KMS-11 (cell line): ENCODE results near the gene FAAP100.

Experiments
- H2AFZ ChIP-seq: fragments of 200-600 bp; sonication (generic); 2 replicates; pipeline ENCODE4 v1.6.1; 2016; ENCODE audit warnings: antibody characterized with exemption, mixed run types, low read depth
- H3K27ac ChIP-seq: fragments of 200-600 bp; sonication (generic); 2 replicates; pipeline ENCODE4 v1.6.1; 2016; ENCODE audit warnings: mild to moderate bottlenecking, mixed run types
- H3K27me3 ChIP-seq: fragments of 200-600 bp; sonication (generic); 2 replicates; pipeline ENCODE4 v1.6.1; 2017; ENCODE audit warnings: mild to moderate bottlenecking, low read depth, mixed run types, moderate library complexity; ENCODE audit not compliant: insufficient read depth
- H3K36me3 ChIP-seq: fragments of 200-600 bp; sonication (generic); 2 replicates; pipeline ENCODE4 v1.6.1; 2017; ENCODE audit warnings: mild to moderate bottlenecking, mixed run types; ENCODE audit not compliant: insufficient read depth
- H3K4me1 ChIP-seq: fragments of 200-600 bp; sonication (generic); 2 replicates; pipeline ENCODE4 v1.6.1; 2016; ENCODE audit warnings: mild to moderate bottlenecking, low read depth, mixed run types; ENCODE audit not compliant: poor library complexity, severe bottlenecking
- H3K4me2 ChIP-seq: fragments of 200-600 bp; sonication (generic); 2 replicates; pipeline ENCODE4 v1.7.0; 2016; ENCODE audit warnings: mild to moderate bottlenecking, mixed run types
- H3K4me3 ChIP-seq: fragments of 200-600 bp; sonication (generic); IDR thresholded peaks from 2 replicates; pipeline ENCODE4 v1.6.1; 2017; ENCODE audit warnings: low read depth, low read length, mixed read lengths; ENCODE audit not compliant: insufficient read depth
- H3K79me2 ChIP-seq: fragments of 200-600 bp; sonication (generic); 2 replicates; pipeline ENCODE4 v1.6.1; 2016; ENCODE audit warnings: low read depth, mixed run types; ENCODE audit not compliant: insufficient read depth
- H3K9ac ChIP-seq: fragments of 200-600 bp; sonication (generic); 2 replicates; pipeline ENCODE4 v1.6.1; 2016; ENCODE audit warnings: mild to moderate bottlenecking, mixed run types
- H4K20me1 ChIP-seq: fragments of 200-600 bp; sonication (generic); 2 replicates; pipeline ENCODE4 v1.6.1; 2016; ENCODE audit warnings: mild to moderate bottlenecking, mixed run types; ENCODE audit not compliant: insufficient read depth
- TF ChIP-seq, protein P1 (sequence below): fragments of 200-600 bp; sonication (generic); conservative IDR thresholded peaks from 2 replicates; pipeline ENCODE4 v1.6.1; 2017; ENCODE audit warnings: low read depth, mild to moderate bottlenecking, antibody characterized with exemption, low read length, moderate library complexity, mixed read lengths

FAAP100 gene

DNA sequence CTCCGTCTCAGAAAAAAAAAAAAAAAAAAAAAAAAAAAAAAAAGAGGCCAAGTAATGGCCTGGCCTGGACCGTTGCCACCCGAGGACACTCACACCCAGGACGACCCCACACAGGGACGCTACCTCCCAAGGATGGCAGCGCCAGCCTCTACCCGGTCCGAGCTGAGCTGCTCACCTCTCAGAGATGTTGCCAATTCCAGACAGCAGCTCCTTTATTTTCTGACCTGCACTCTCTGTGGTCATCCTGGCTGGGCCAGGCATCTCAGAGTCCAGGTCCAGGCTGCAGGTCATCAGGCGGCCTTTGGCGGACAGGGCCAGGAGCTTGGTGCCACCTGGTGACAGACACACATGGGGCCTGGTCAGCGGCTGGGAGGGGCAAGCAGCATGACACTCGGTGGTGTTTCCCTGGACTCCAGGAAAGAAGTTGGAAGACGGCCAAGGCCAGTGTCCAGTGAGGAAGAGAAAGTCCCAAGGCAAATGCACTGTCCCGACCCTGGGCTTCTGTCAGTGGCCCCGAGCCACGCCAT, 3.1 kb downstream of the FAAP100 start:
- TF ChIP-seq, protein P1, sequence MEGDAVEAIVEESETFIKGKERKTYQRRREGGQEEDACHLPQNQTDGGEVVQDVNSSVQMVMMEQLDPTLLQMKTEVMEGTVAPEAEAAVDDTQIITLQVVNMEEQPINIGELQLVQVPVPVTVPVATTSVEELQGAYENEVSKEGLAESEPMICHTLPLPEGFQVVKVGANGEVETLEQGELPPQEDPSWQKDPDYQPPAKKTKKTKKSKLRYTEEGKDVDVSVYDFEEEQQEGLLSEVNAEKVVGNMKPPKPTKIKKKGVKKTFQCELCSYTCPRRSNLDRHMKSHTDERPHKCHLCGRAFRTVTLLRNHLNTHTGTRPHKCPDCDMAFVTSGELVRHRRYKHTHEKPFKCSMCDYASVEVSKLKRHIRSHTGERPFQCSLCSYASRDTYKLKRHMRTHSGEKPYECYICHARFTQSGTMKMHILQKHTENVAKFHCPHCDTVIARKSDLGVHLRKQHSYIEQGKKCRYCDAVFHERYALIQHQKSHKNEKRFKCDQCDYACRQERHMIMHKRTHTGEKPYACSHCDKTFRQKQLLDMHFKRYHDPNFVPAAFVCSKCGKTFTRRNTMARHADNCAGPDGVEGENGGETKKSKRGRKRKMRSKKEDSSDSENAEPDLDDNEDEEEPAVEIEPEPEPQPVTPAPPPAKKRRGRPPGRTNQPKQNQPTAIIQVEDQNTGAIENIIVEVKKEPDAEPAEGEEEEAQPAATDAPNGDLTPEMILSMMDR: no peak
- no peaks in the 10 kb centered on the region for H4K20me1 ChIP-seq
- H3K9ac ChIP-seq: no peak overlapping the region
- no peaks in the 10 kb centered on the region; the same call in 1 of the 2 replicates for H3K36me3 ChIP-seq
- no peak overlapping the region for H3K4me3 ChIP-seq
- peaks cover 14% of the 10 kb centered on the region for H3K4me1 ChIP-seq
- H3K27me3 ChIP-seq: no peaks in the 10 kb centered on the region
- peaks cover 20% of the 10 kb centered on the region for H3K79me2 ChIP-seq
- H3K4me2 ChIP-seq: no peak overlapping the region
- no peak overlapping the region for H3K27ac ChIP-seq
- H2AFZ ChIP-seq: no peak overlapping the region

DNA sequence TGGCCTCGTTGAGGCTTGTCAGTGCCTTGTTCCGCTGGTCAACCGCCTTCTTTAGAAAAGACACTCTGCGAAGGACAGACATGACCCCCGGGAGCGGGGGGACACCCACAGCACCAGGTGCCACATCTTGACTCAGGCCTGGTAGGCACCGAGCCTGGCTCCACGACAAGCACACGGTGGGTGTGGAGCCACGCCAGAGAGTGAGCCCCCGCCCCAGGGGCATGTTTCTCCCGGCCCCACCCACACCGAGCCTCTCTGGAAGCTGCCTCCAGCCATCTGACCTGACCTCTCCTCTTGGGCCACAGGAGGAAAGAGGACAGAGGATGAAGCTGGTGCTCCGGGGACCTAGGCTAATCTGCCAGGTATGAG, 4.6 kb downstream of the FAAP100 start:
- H3K4me1 ChIP-seq: peaks cover 6% of the 10 kb centered on the region
- no peaks in the 10 kb centered on the region for H3K27me3 ChIP-seq
- H3K79me2 ChIP-seq: peaks cover 20% of the 10 kb centered on the region
- H3K4me2 ChIP-seq: no peak overlapping the region
- no peaks in the 10 kb centered on the region; the same call in 1 of the 2 replicates for H3K36me3 ChIP-seq
- H4K20me1 ChIP-seq: no peaks in the 10 kb centered on the region
- H2AFZ ChIP-seq: no peak overlapping the region
- TF ChIP-seq, protein P1: no peak
- no peak overlapping the region for H3K9ac ChIP-seq
- H3K27ac ChIP-seq: no peak overlapping the region
- H3K4me3 ChIP-seq: no peak overlapping the region

DNA sequence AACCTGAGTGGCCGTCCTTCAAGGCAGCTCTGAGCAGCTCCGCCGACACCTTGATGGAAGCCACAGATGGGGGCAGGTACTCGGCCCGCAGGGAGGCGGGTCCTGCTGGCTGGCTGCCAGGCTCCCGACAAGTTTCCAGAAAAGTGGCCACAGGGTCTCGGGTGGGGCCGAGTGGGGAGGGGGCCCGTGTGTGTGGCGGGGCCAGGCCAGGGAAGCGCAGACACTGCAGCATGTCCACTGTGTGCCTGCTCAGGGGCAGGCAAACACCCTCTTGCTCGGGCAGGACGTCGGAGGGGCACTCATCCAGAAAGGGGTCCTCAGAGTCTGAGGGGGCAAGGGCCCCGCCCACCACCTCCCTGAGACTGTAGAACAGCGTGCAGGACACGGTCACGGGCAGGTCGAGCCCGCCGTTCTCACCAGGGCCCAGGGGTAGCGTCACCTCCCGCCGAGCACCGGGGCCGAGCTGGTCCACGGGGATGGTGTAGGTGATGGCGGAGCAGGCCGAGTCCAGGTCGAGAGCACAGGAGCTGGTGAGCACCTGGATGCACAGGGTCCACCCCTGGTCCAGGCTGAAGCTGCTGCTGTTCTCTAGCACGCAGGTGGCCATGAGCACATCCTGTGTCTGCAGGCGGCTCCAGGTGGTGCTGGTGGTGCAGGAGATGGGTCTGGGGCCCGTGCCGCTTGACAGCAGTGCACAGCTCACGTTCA, 5.1 kb downstream of the FAAP100 start:
- no peaks in the 10 kb centered on the region; the same call in 1 of the 2 replicates for H3K36me3 ChIP-seq

DNA sequence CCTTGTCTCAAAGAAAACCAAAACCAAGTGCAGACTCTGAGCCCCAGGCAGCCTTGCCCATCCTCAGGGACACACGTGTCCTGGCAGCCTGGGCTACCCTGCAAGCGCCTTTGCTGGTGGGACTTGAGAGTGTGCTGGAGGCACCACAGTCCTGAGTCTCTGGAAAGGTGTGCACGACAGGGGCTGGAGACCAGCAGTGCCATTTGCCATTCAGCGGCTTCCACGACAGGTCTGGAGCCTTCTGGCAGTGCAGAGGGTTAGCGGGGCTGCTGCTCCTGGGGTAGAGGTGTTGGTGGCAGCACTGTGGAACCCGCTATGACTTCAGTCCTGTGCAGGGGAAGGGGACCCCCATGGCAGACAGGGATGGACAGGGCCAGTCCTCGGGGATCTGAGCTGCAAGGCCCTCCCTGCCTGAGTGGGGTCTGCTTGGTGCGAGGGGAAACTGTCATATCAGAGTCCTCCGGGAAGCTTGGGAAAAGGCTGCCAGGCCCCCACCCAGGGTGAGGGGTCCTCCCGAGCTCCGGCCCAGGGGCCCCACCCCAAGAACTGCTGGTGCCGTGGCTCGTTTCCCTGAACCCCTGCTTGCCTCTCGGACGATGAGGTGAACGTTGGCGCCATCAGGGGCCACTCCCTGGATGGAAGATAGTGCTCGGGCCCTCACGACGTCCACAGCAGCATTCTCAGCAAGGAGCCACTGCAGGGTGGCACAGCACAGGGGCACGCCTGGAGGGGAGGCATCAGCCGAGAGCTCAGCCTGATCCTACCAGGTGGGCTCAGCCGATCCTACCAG, 6.8 kb downstream of the FAAP100 start:
- Histone ChIP-seq H3K79me2 (peaks cover 6% of the 10 kb centered on the region; the same call in 1 of the 2 replicates), H3K4me1 (no peaks in the 10 kb centered on the region), H3K4me2 (no peak overlapping the region), H3K4me3 (no peak overlapping the region), H3K36me3 (no peaks in the 10 kb centered on the region; the same call in 1 of the 2 replicates), H2AFZ (no peak overlapping the region), H4K20me1 (no peaks in the 10 kb centered on the region), H3K27ac (no peak overlapping the region), H3K27me3 (no peaks in the 10 kb centered on the region), H3K9ac (no peak overlapping the region)
- TF ChIP-seq, protein P1: no peak

More for the DNA sequence above, 5.1 kb downstream of the FAAP100 start:
- Histone ChIP-seq H2AFZ (no peak overlapping the region), H3K27ac (no peak overlapping the region), H3K4me1 (peaks cover 6% of the 10 kb centered on the region), H4K20me1 (no peaks in the 10 kb centered on the region), H3K4me3 (no peak overlapping the region), H3K4me2 (no peak overlapping the region), H3K79me2 (peaks cover 20% of the 10 kb centered on the region), H3K27me3 (no peaks in the 10 kb centered on the region), H3K9ac (no peak overlapping the region)
- TF ChIP-seq, protein P1: no peak
